GM06990 (cell line): Measurements from ENCODE around the gene LOXHD1.

ENCODE experiments used
- DNase-seq: peaks from one replicate; pipeline ENCODE4 v3.0.0-alpha.2; 2011; ENCODE audit not compliant: insufficient read length; ENCODE audit errors: extremely low read depth
- H3K27me3 ChIP-seq: replicated peaks from 2 replicates; pipeline ENCODE4 v1.6.0; 2011; ENCODE audit warnings: low read length; ENCODE audit not compliant: control insufficient read depth, insufficient read depth
- H3K36me3 ChIP-seq: 2 replicates; pipeline ENCODE4 v1.5.1; 2011; ENCODE audit warnings: low read length; ENCODE audit not compliant: control insufficient read depth, insufficient read depth
- H3K4me3 ChIP-seq: replicated peaks from 2 replicates; pipeline ENCODE4 v1.5.1; 2011; ENCODE audit warnings: low read depth, mild to moderate bottlenecking, control low read depth, low read length
- CTCF ChIP-seq: IDR thresholded peaks from 2 replicates; pipeline ENCODE4 v1.5.1; 2011; ENCODE audit warnings: low read length, control low read depth, mild to moderate bottlenecking, inconsistent platforms; ENCODE audit not compliant: insufficient read depth, poor library complexity, severe bottlenecking

The LOXHD1 gene

GRCh38 chr18:46470714-46471113 lies 186.3 kb downstream of the LOXHD1 start:
- TF ChIP-seq CTCF, result no peak
- Histone ChIP-seq H3K27me3 (peaks cover 2% of the 10 kb centered on the region; the same call in 1 of the 2 replicates), H3K36me3 (no peaks in the 10 kb centered on the region), H3K4me3 (no peak overlapping the region)
- no peak for DNase-seq

GRCh38 chr18:46469186-46469915 lies 187.7 kb downstream of the LOXHD1 start:
- Histone ChIP-seq H3K27me3 (peaks cover 2% of the 10 kb centered on the region), H3K36me3 (no peaks in the 10 kb centered on the region), H3K4me3 (no peak overlapping the region)
- TF ChIP-seq CTCF, result no peak
- DNase-seq, result no peak

- TF ChIP-seq CTCF, result no peak
- Histone ChIP-seq H3K4me3 (no peak overlapping the region), H3K36me3 (no peaks in the 10 kb centered on the region), H3K27me3 (peaks cover 2% of the 10 kb centered on the region)
- DNase-seq, result no peak
Measured at GRCh38 chr18:46468426-46469180, 188.4 kb downstream of the LOXHD1 start.

GRCh38 chr18:46466234-46467160 lies 190.5 kb downstream of the LOXHD1 start:
- Histone ChIP-seq H3K27me3 (peaks cover 2% of the 10 kb centered on the region), H3K4me3 (no peak overlapping the region), H3K36me3 (no peaks in the 10 kb centered on the region)
- DNase-seq, result no peak
- TF ChIP-seq CTCF, result no peak

- no peak for TF ChIP-seq CTCF
- Histone ChIP-seq H3K36me3 (no peaks in the 10 kb centered on the region), H3K4me3 (no peak overlapping the region), H3K27me3 (peaks cover 2% of the 10 kb centered on the region)
- DNase-seq, result no peak
Measured at GRCh38 chr18:46464926-46465655, 191.9 kb downstream of the LOXHD1 start.
